ENCODE results near the gene GALNT7.
"Not testable (repeated sequence)": the region's sequence is repeated elsewhere in the genome, so short reads cannot be mapped to it uniquely, and the experiment has no call there.

GALNT7 gene

DNA sequence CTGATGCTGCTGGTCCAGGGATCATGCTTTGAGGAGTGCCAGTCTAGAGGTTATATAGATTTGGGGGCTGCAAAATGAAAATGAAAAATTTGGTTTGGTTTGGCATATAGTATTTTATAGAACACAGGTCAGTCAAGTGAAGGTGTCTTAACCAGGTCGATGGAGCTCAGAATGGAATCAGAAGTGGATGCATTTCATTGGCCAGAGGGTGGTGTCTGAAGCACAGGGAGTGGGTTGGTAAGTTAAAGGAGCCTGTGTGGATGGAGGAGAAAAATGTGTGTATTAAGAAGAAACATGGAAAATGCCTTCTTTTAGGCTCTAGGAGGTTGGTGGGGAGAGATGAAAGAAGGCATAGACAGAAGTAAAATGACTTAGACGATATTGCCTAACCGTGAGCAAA, 8.6 kb downstream of the GALNT7 start:
- no peak for TF ChIP-seq CTCF (IDR thresholded peaks at IDR 0.05; ENCODE audit: low read depth, low read length, missing control alignments)
- no peak for DNase-seq (ENCODE audit: low read depth)
- in situ Hi-C loops (cut with HindIII; ENCODE audit: low sequenced_read_pairs): loop anchor here (10.0 kb wide), 1 partner anchor 162 kb away; no protein-coding TSS in a partner anchor
- no peak overlapping the region for H3K4me3 ChIP-seq (ENCODE audit: low read depth, low read length)

DNA sequence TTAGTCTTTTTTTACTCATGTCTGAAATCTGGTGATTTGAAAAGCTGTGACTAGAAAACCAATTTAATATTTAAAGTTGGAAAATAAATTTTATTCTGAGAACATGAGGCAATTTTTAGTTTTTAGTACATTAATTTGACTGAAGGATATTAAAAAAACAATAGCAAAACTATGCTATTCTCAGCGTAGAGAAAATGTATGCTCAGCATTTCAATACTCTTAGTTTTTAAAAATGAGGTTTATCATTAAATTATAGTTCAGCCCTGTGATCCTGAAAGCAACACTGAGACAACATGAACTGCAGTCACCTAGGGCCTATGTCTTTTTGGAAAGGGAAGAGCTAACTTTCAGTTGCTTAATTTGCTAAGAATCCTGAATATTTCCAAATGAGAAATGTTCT, 9.5 kb downstream of the GALNT7 start:
- no peak for DNase-seq (ENCODE audit: low read depth)
- no peak for TF ChIP-seq CTCF (IDR thresholded peaks at IDR 0.05; ENCODE audit: low read depth, low read length, missing control alignments)
- in situ Hi-C loops (cut with HindIII; ENCODE audit: low sequenced_read_pairs): loop anchor here (10.0 kb wide), 1 partner anchor 163 kb away; no protein-coding TSS in a partner anchor
- H3K4me3 ChIP-seq (ENCODE audit: low read depth, low read length): no peak overlapping the region

- DNase-seq (ENCODE audit: low read depth): peak; percentile 64
- TF ChIP-seq CTCF (IDR thresholded peaks at IDR 0.05; ENCODE audit: low read depth, low read length, missing control alignments): no peak
- in situ Hi-C loops (cut with HindIII; ENCODE audit: low sequenced_read_pairs): no loop called here
- H3K4me3 ChIP-seq (ENCODE audit: low read depth, low read length): no peak overlapping the region
Measured at GRCh38 chr4:173181848-173182247, 13.2 kb downstream of the GALNT7 start.

- in situ Hi-C loops (cut with HindIII; ENCODE audit: low sequenced_read_pairs): no loop called here
- peak; percentile 68 for DNase-seq (ENCODE audit: low read depth)
- H3K4me3 ChIP-seq (ENCODE audit: low read depth, low read length): no peak overlapping the region
- TF ChIP-seq CTCF (IDR thresholded peaks at IDR 0.05; ENCODE audit: low read depth, low read length, missing control alignments): no peak
Measured at GRCh38 chr4:173182403-173182802, 13.8 kb downstream of the GALNT7 start.

- DNase-seq (ENCODE audit: low read depth); H3K4me3 ChIP-seq (ENCODE audit: low read depth, low read length); in situ Hi-C loops (cut with HindIII; ENCODE audit: low sequenced_read_pairs): not testable (repeated sequence)
Measured at GRCh38 chr4:173183659-173184247, 15.1 kb downstream of the GALNT7 start.

DNA sequence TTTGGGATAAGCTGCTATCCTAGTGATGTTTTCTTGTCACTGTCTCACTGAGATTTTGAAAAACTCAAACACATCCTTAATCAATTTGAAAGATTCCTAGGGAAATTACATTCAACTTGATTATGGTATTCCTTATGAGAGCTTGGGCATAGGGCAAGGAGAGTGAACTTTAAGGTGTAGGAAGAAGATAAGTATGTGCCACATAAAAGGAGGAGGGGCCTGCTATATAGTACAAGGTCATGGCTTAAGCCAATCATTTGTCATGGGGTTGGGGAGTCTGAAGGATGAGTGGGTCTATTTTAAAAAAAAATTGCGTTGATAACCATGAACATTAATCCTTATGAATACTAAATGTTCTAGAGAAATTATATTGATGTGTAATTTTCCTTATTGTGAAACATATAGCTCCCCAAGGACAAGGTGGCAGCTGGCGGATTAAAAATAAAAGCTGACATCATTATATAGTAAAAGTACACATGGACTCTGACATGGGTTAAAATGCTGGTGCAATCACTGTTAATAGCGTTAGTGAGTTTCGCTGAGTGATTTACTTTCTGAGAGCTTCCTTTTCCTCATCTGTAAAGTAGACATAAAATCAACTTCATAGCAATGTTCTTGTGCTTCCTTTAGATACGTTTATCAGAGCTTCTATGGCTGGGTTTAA, 17.4 kb downstream of the GALNT7 start:
- no peak for TF ChIP-seq CTCF (IDR thresholded peaks at IDR 0.05; ENCODE audit: low read depth, low read length, missing control alignments)
- H3K4me3 ChIP-seq (ENCODE audit: low read depth, low read length): no peak overlapping the region
- DNase-seq (ENCODE audit: low read depth): no peak
- in situ Hi-C loops (cut with HindIII; ENCODE audit: low sequenced_read_pairs): no loop called here

- in situ Hi-C loops (cut with HindIII; ENCODE audit: low sequenced_read_pairs): no loop called here
- no peak overlapping the region for H3K4me3 ChIP-seq (ENCODE audit: low read depth, low read length)
Measured at GRCh38 chr4:173187732-173188131, 19.1 kb downstream of the GALNT7 start.

More at GRCh38 chr4:173187732-173188131, 19.1 kb downstream of the GALNT7 start:
- no peak for TF ChIP-seq CTCF (IDR thresholded peaks at IDR 0.05; ENCODE audit: low read depth, low read length, missing control alignments)
- DNase-seq (ENCODE audit: low read depth): no peak

All from astrocyte of the cerebellum (primary cell).